Placental epithelial cell (primary cell): Measurements from ENCODE around the gene KIRREL1. TPM values are rescaled to one million over a fixed set of nuclear protein-coding genes. Genes with fewer than 3 reads are reported as not detected.

Experiments used
- total RNA-seq: library from RNA; depleted of rRNA; stranded (reverse); fragments of >200 nt; gene quantifications from 2 replicates; pipeline ENCODE4 v1.2.3, GENCODE V29; 2012

KIRREL1 gene
- 32.6 and 47.0 TPM in 2 replicates for total RNA-seq

DNA sequence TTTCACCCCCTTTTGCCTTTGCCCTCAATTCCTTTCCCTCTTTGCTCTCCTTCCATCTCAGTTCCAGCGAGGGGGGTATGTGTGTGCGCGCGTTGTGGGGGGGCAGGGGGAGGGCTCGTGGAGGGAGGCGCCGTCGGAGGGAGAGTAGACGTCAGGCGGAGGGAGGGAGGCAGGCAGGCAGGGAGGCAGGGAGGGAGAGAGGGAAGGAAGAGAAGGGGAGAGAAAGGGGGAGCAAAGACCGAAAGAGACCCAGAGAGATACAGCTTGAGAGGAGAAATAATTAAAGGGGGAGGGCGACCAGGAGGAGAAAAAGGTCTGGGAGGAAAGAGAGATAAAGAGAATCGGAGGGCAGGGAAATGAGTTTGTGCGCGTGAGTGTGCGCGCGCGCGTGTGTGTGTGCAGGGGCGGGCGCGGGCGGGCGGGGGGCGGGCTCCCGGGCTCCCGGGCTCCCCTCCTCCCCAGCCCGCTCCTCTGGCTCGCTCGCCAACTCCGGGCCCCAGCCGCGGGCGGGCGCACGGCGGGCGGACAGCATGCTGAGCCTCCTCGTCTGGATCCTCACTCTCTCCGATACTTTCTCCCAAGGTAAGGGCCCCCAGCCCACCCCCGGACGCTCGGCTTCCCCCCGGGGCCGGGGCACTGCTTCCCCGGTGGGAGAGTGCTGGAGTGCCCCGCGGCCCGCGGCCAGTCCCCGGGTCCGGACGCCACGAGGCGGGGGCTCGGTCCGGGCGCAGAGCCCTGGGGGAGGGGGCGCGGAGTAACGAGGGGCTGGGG, at the start of gene KIRREL1:
Gene KIRREL1, plus strand, starts transcription at position 499 of the 771 bp plus-strand sequence. Its CDS starts 32 bp downstream, at position 531.

Other genes starting within 250 kb of the KIRREL1 start
- gene FCRL2, start 216.5 kb upstream of the KIRREL1 start, total RNA-seq, result not detected in 2 replicates
- not detected in 2 replicates for gene FCRL1, start 173.5 kb upstream of the KIRREL1 start, total RNA-seq
- not detected in 2 replicates for gene CD5L, start 151.8 kb upstream of the KIRREL1 start, total RNA-seq
- not detected in 2 replicates for gene CD1D, start 187.2 kb downstream of the KIRREL1 start, total RNA-seq